IMR-90 (cell line): Measurements from ENCODE around the gene MPPED2. TPM values are rescaled to one million over a fixed set of nuclear protein-coding genes. Genes with fewer than 3 reads are reported as not detected.

Source experiments
- ATAC-seq: fragments of 200-7000 bp; cut with Tn5 transposase; 2 replicates; pipeline ENCODE4 v1.9.1; 2020; ENCODE audit warnings: low read depth, mild to moderate bottlenecking, moderate library complexity
- BruUV-seq: library from RNA; stranded (reverse); fragments of 400-500 nt; replicated peaks from 2 replicates; lab custom pipeline; 2021; lab: Mats Ljungman, UMichigan
- CTCF ChIA-PET: fragments of 300-600 bp; formaldehyde crosslinking; extraction: SDS; loops from one replicate; lab custom pipeline; 2021; ENCODE audit warnings: antibody characterized with exemption; lab: Yijun Ruan, JAX
- POLR2A ChIA-PET: fragments of 300-600 bp; sonication (Branson Sonifier 250); formaldehyde crosslinking; loops from one replicate; lab custom pipeline; 2022; ENCODE audit warnings: antibody characterized with exemption; ENCODE audit not compliant: unreplicated experiment; lab: Charles Lee
- DNase-seq: peaks from one replicate; pipeline ENCODE4 v3.0.0; 2013
- H2AFZ ChIP-seq: replicated peaks from 2 replicates; pipeline ENCODE3; 2013; ENCODE audit warnings: low read length, mild to moderate bottlenecking; ENCODE audit not compliant: poor library complexity
- H2AK5ac ChIP-seq: 2 replicates; pipeline ENCODE4 v1.6.1; 2013; ENCODE audit warnings: low read depth, low read length, inconsistent platforms
- H2AK9ac ChIP-seq: replicated peaks from 2 replicates; pipeline ENCODE3; 2013; ENCODE audit warnings: mild to moderate bottlenecking, low read depth, low read length, moderate library complexity; ENCODE audit not compliant: poor library complexity
- H2BK120ac ChIP-seq: 2 replicates; pipeline ENCODE4 v1.6.1; 2013; ENCODE audit warnings: low read depth, low read length, inconsistent platforms
- H2BK15ac ChIP-seq: 3 replicates; pipeline ENCODE4 v1.6.1; 2013; ENCODE audit warnings: low read depth, low read length, inconsistent platforms
- H2BK20ac ChIP-seq: 2 replicates; pipeline ENCODE4 v1.6.1; 2013; ENCODE audit warnings: low read depth, mild to moderate bottlenecking, inconsistent platforms, low read length, moderate library complexity
- H2BK5ac ChIP-seq: 2 replicates; pipeline ENCODE4 v1.6.1; 2013; ENCODE audit warnings: mild to moderate bottlenecking, low read depth, low read length, inconsistent platforms; ENCODE audit not compliant: poor library complexity, severe bottlenecking
- H3K14ac ChIP-seq: replicated peaks from 2 replicates; pipeline ENCODE4 v1.6.1; 2013; ENCODE audit warnings: low read depth, low read length, inconsistent platforms
- H3K18ac ChIP-seq: 2 replicates; pipeline ENCODE4 v1.6.1; 2013; ENCODE audit warnings: low read depth, low read length, control low read depth
- H3K23ac ChIP-seq: 2 replicates; pipeline ENCODE4 v1.6.1; 2013; ENCODE audit warnings: low read depth, low read length, inconsistent platforms
- H3K27ac ChIP-seq: 2 replicates; pipeline ENCODE4 v1.5.1; 2013; ENCODE audit warnings: mild to moderate bottlenecking, control low read depth, low read length; ENCODE audit not compliant: insufficient read depth
- H3K27me3 ChIP-seq: 2 replicates; pipeline ENCODE4 v1.6.1; 2013; ENCODE audit warnings: low read length; ENCODE audit not compliant: control insufficient read depth, insufficient read depth
- H3K36me3 ChIP-seq: 2 replicates; pipeline ENCODE4 v1.6.1; 2013; ENCODE audit warnings: low read length, mixed read lengths; ENCODE audit not compliant: control insufficient read depth, insufficient read depth
- H3K4ac ChIP-seq: 2 replicates; pipeline ENCODE4 v1.6.1; 2013; ENCODE audit warnings: low read depth, low read length, inconsistent platforms
- H3K4me1 ChIP-seq: 2 replicates; pipeline ENCODE4 v1.6.1; 2013; ENCODE audit warnings: low read length, mixed read lengths; ENCODE audit not compliant: control insufficient read depth, insufficient read depth
- H3K4me2 ChIP-seq: 2 replicates; pipeline ENCODE4 v1.6.1; 2013; ENCODE audit warnings: low read depth, mild to moderate bottlenecking, control low read depth, low read length, moderate library complexity
- H3K4me3 ChIP-seq: 2 replicates; pipeline ENCODE4 v1.5.1; 2013; ENCODE audit warnings: low read depth, mild to moderate bottlenecking, control low read depth, low read length, moderate library complexity; ENCODE audit not compliant: insufficient read depth
- H3K56ac ChIP-seq: 2 replicates; pipeline ENCODE4 v1.6.1; 2013; ENCODE audit warnings: low read length, inconsistent platforms; ENCODE audit not compliant: insufficient read depth; ENCODE audit errors: extremely low read depth
- H3K79me1 ChIP-seq, 2 experiments: 2 replicates each; pipeline ENCODE4 v1.6.1; 2013; ENCODE audit warnings: low read length in 2 of 2, inconsistent platforms in 1 of 2, low read depth in 1 of 2
- H3K9ac ChIP-seq: 2 replicates; pipeline ENCODE4 v1.6.1; 2013; ENCODE audit warnings: low read depth, low read length, control low read depth
- H3K9me1 ChIP-seq: 2 replicates; pipeline ENCODE4 v1.6.1; 2013; ENCODE audit warnings: low read length, inconsistent platforms; ENCODE audit not compliant: insufficient read depth
- H3K9me3 ChIP-seq: 2 replicates; pipeline ENCODE4 v1.6.1; 2013; ENCODE audit warnings: low read length; ENCODE audit not compliant: control insufficient read depth, insufficient read depth
- H4K20me1 ChIP-seq: 2 replicates; pipeline ENCODE4 v1.6.1; 2013; ENCODE audit warnings: low read length, inconsistent platforms; ENCODE audit not compliant: insufficient read depth
- H4K5ac ChIP-seq: 2 replicates; pipeline ENCODE4 v1.6.1; 2013; ENCODE audit warnings: mild to moderate bottlenecking, low read depth, low read length, control low read depth
- H4K8ac ChIP-seq, 2 experiments: 2 replicates each; pipeline ENCODE4 v1.6.1; 2013; ENCODE audit warnings: low read depth in 2 of 2, low read length in 2 of 2, control low read depth in 1 of 2, inconsistent platforms in 1 of 2
- H4K91ac ChIP-seq: 2 replicates; pipeline ENCODE4 v1.6.1; 2013; ENCODE audit warnings: low read depth, low read length, inconsistent platforms; ENCODE audit not compliant: insufficient read depth
- BHLHE40 ChIP-seq: fragments of 150-350 bp; IDR thresholded peaks from 2 replicates; pipeline ENCODE4 v1.6.1; 2016; ENCODE audit warnings: mild to moderate bottlenecking, low read depth, low read length
- CEBPB ChIP-seq: IDR thresholded peaks from 2 replicates; pipeline ENCODE4 v1.6.1; 2012; ENCODE audit warnings: low read depth, low read length, improper control_type of control experiment
- CHD1 ChIP-seq: IDR thresholded peaks from 2 replicates; pipeline ENCODE4 v1.6.1; 2012; ENCODE audit warnings: low read depth, low read length, improper control_type of control experiment
- CTCF ChIP-seq: conservative IDR thresholded peaks from 2 replicates; pipeline ENCODE4 v1.5.1; 2012; ENCODE audit warnings: mild to moderate bottlenecking, low read depth, low read length, improper control_type of control experiment
- FOS ChIP-seq: fragments of 150-350 bp; IDR thresholded peaks from 2 replicates; pipeline ENCODE4 v1.6.1; 2016; ENCODE audit warnings: low read depth, low read length
- MAFK ChIP-seq: IDR thresholded peaks from 2 replicates; pipeline ENCODE4 v1.6.1; 2012; ENCODE audit warnings: low read depth, low read length, improper control_type of control experiment
- MAZ ChIP-seq: IDR thresholded peaks from 2 replicates; pipeline ENCODE4 v1.6.1; 2012; ENCODE audit warnings: low read depth, mild to moderate bottlenecking, low read length, improper control_type of control experiment, moderate library complexity, borderline replicate concordance
- MXI1 ChIP-seq: IDR thresholded peaks from 2 replicates; pipeline ENCODE4 v1.6.1; 2012; ENCODE audit warnings: low read depth, mild to moderate bottlenecking, low read length, moderate library complexity, borderline replicate concordance
- NFE2L2 ChIP-seq: fragments of 150-350 bp; IDR thresholded peaks from 2 replicates; pipeline ENCODE4 v1.6.1; 2016; ENCODE audit warnings: low read depth, mild to moderate bottlenecking, low read length
- POLR2A ChIP-seq: IDR thresholded peaks from 2 replicates; pipeline ENCODE4 v1.6.1; 2012; ENCODE audit warnings: mild to moderate bottlenecking, low read depth, low read length
- RAD21 ChIP-seq: IDR thresholded peaks from 2 replicates; pipeline ENCODE4 v1.6.1; 2012; ENCODE audit warnings: low read length, improper control_type of control experiment
- RCOR1 ChIP-seq: IDR thresholded peaks from 2 replicates; pipeline ENCODE4 v1.6.1; 2012; ENCODE audit warnings: mild to moderate bottlenecking, low read length, improper control_type of control experiment; ENCODE audit not compliant: insufficient replicate concordance
- RFX5 ChIP-seq: IDR thresholded peaks from 2 replicates; pipeline ENCODE4 v1.8.0; 2012; ENCODE audit warnings: low read depth, mild to moderate bottlenecking, low read length, moderate library complexity
- SMC3 ChIP-seq: fragments of 150-350 bp; IDR thresholded peaks from 2 replicates; pipeline ENCODE4 v1.6.1; 2016; ENCODE audit warnings: low read depth, mild to moderate bottlenecking, antibody characterized with exemption, low read length, moderate library complexity
- USF2 ChIP-seq: fragments of 150-350 bp; IDR thresholded peaks from 2 replicates; pipeline ENCODE4 v1.6.1; 2017; ENCODE audit warnings: mild to moderate bottlenecking, antibody characterized with exemption, low read length, low read depth
- WGBS, 2 experiments: methylation state at CpG; one replicate each; pipeline versions ENCODE4 v1.1.5 to v1.1.7; 2013; ENCODE audit warnings: missing lambda C conversion rate in 2 of 2; ENCODE audit not compliant: insufficient read length in 1 of 2; ENCODE audit errors: extremely low coverage in 2 of 2; 5-methylcytosine and 5-hydroxymethylcytosine counted together
- dilution Hi-C: fragments of 300-500 bp; cut with HindIII; formaldehyde crosslinking; loops from one replicate; pipeline ENCODE4 v1.14.3; 2018; ENCODE audit warnings: low sequenced_read_pairs; ENCODE audit not compliant: unreplicated experiment
- in situ Hi-C: fragments of 300-500 bp; cut with MboI; formaldehyde crosslinking; loops from 3 replicates; pipeline ENCODE4 v1.14.3; 2019; ENCODE audit warnings: low sequenced_read_pairs, inconsistent platforms, mixed read lengths
- intact Hi-C: fragments of 100-400 bp; cut with micrococcal nuclease; formaldehyde crosslinking; loops from 2 replicates; pipeline ENCODE4 v1.10.0; 2022
- polyA plus RNA-seq, 3 experiments: library from polyadenylated mRNA; depleted of rRNA; stranded (reverse); fragments of >200 nt; gene quantifications; 2 replicates each; pipeline ENCODE4 v1.2.3, GENCODE V29; 2012; ENCODE audit warnings: low replicate concordance in 1 of 3
- total RNA-seq: library from RNA; depleted of rRNA; stranded (reverse); fragments of >200 nt; gene quantifications from 2 replicates; pipeline ENCODE4 v1.2.3, GENCODE V29; 2012
- TF ChIP-seq, protein P1 (sequence below): fragments of 150-350 bp; IDR thresholded peaks from 2 replicates; pipeline ENCODE4 v1.6.1; 2016; ENCODE audit warnings: low read depth, mild to moderate bottlenecking, low read length, moderate library complexity, borderline replicate concordance

The MPPED2 gene
- total and polyA plus RNA-seq, 2 of the 4 experiments (the other 2 are of a cell fraction): 0.10 TPM; not detected in 1

DNA sequence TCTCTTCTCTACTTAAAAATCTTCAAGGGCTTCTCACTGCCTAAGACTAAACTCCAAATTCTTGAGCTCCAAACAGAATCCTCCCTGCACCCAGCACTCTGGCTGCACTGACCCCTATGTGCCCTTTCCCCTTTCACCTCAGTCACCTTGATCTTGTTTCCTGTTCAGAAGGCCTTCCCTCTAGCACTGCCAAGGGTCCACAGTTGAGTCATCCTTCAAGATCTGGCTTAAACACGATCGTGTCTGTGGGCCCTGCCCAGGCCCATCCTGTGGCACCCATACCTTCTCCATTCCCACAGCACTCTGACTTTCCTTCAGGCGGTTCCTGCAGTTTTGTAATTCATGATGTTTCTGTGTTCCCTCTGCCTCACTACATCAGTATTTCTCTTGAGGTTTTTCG, 134.0 kb downstream of the MPPED2 start:
- no peak overlapping the region for H4K8ac ChIP-seq
- no peak overlapping the region for H3K23ac ChIP-seq
- H2AK5ac ChIP-seq: no peak overlapping the region
- in situ Hi-C loops (no loop called here), dilution Hi-C loops (no loop called here), intact Hi-C loops (no loop called here)
- BruUV-seq: no TSS peak
- no peak overlapping the region for H3K9ac ChIP-seq
- H3K56ac ChIP-seq: no peak overlapping the region
- H2AK9ac ChIP-seq: no peak overlapping the region
- H4K20me1 ChIP-seq: no peaks in the 10 kb centered on the region
- H3K4me1 ChIP-seq: no peaks in the 10 kb centered on the region
- H4K91ac ChIP-seq: no peak overlapping the region
- no peaks in the 10 kb centered on the region for H3K79me1 ChIP-seq
- H3K36me3 ChIP-seq: no peaks in the 10 kb centered on the region
- H3K18ac ChIP-seq: no peak overlapping the region
- no peak overlapping the region for H3K4me3 ChIP-seq
- H4K5ac ChIP-seq: no peak overlapping the region
- no peak overlapping the region for H2BK15ac ChIP-seq
- H3K9me3 ChIP-seq: no peaks in the 10 kb centered on the region
- TF ChIP-seq RAD21 (no peak), POLR2A (no peak), FOS (no peak), MAFK (no peak), USF2 (no peak), CTCF (no peak), SMC3 (no peak), CHD1 (no peak), RFX5 (no peak), RCOR1 (no peak), NFE2L2 (no peak), MAZ (no peak), CEBPB (no peak), MXI1 (no peak), BHLHE40 (no peak)
- TF ChIP-seq, protein P1, sequence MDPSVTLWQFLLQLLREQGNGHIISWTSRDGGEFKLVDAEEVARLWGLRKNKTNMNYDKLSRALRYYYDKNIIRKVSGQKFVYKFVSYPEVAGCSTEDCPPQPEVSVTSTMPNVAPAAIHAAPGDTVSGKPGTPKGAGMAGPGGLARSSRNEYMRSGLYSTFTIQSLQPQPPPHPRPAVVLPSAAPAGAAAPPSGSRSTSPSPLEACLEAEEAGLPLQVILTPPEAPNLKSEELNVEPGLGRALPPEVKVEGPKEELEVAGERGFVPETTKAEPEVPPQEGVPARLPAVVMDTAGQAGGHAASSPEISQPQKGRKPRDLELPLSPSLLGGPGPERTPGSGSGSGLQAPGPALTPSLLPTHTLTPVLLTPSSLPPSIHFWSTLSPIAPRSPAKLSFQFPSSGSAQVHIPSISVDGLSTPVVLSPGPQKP: no peak
- ChIA-PET CTCF (no interaction called here), POLR2A (no interaction called here)
- no CpG with 5 or more reads among the region's 4 CpGs for WGBS, 2 experiments
- no peaks in the 10 kb centered on the region for H3K27me3 ChIP-seq
- H3K4me2 ChIP-seq: no peak overlapping the region
- no peak overlapping the region for H3K14ac ChIP-seq
- no peak overlapping the region for H3K27ac ChIP-seq
- no peak overlapping the region for H2AFZ ChIP-seq
- DNase-seq: no peak
- no peak overlapping the region for H2BK5ac ChIP-seq
- no peak overlapping the region for H3K4ac ChIP-seq
- no peak overlapping the region for H2BK120ac ChIP-seq
- no peak for ATAC-seq
- no peak overlapping the region for H2BK20ac ChIP-seq
- no peaks in the 10 kb centered on the region for H3K9me1 ChIP-seq
